Esophagus muscularis mucosa (tissue), 4 donors: ENCODE measurements around the gene CALD1. TPM values are rescaled to one million over a fixed set of nuclear protein-coding genes. Genes with fewer than 3 reads are reported as not detected.

Experiments used
- DNase-seq: peaks from one replicate; pipeline ENCODE4 v3.0.0-alpha.2; 2017; ENCODE audit errors: extremely low spot score
- H3K27ac ChIP-seq, 4 donors: fragments of 200-600 bp; sonication (generic); replicated peaks in 1 of 4; 1 replicate in 3 of 4; 2 replicates in 1 of 4; pipeline ENCODE4 v1.5.1; 2016 to 2019; ENCODE audit warnings: mild to moderate bottlenecking in 1 of 4
- H3K27me3 ChIP-seq, 4 donors: fragments of 200-600 bp; sonication (generic); one replicate each; pipeline versions ENCODE4 v1.5.1 to v1.6.0; 2016 to 2019
- H3K36me3 ChIP-seq, 4 donors: fragments of 200-600 bp; sonication (generic); one replicate each; pipeline ENCODE4 v1.5.1; 2016 to 2019
- H3K4me1 ChIP-seq, 4 donors: fragments of 200-600 bp; sonication (generic); one replicate each; pipeline ENCODE4 v1.5.1; 2016 to 2019
- H3K4me3 ChIP-seq, 4 donors: fragments of 200-600 bp; sonication (generic); 1 replicate in 2 of 4; 2 replicates in 2 of 4; pipeline ENCODE4 v1.5.1; 2016 to 2019; ENCODE audit warnings: mild to moderate bottlenecking in 4 of 4, moderate library complexity in 1 of 4
- H3K9me3 ChIP-seq, 4 donors: fragments of 200-600 bp; sonication (generic); 1 replicate in 3 of 4; 2 replicates in 1 of 4; pipeline ENCODE4 v1.5.1; 2016 to 2019
- EP300 ChIP-seq: sonication (generic); formaldehyde crosslinking; IDR thresholded peaks from one replicate; pipeline ENCODE4 v1.6.1; 2017; ENCODE audit warnings: antibody characterized with exemption
- POLR2A ChIP-seq: fragments of 450-650 bp; IDR thresholded peaks from one replicate; pipeline ENCODE4 v1.6.1; 2017; ENCODE audit warnings: antibody characterized with exemption, moderate library complexity, mild to moderate bottlenecking, low read depth
- POLR2AphosphoS5 ChIP-seq, 2 donors: sonication (generic); formaldehyde crosslinking; IDR thresholded peaks; one replicate each; pipeline ENCODE4 v1.6.1; 2017; ENCODE audit warnings: antibody characterized with exemption in 2 of 2
- WGBS: methylation state at CpG from one replicate; pipeline ENCODE4 v1.1.5; 2018; 5-methylcytosine and 5-hydroxymethylcytosine counted together
- intact Hi-C: fragments of 100-400 bp; cut with DNase I; formaldehyde crosslinking; loops from one replicate; pipeline ENCODE4 v1.15.1; 2023
- total RNA-seq, 4 donors: library from RNA; depleted of rRNA; stranded (reverse); fragments of >200 nt; gene quantifications; one replicate each; pipeline versions ENCODE4 v1.1.0 to v1.2.1, GENCODE V29; 2016
- TF ChIP-seq, protein P1 (sequence below), 3 experiments: fragments of 200-600 bp in 2 of 3; fragments of 450-650 bp in 1 of 3; sonication (generic) in 2 of 3; IDR thresholded peaks; one replicate each; pipeline ENCODE4 v1.5.1; 2017 to 2019; ENCODE audit warnings: antibody characterized with exemption in 3 of 3, mild to moderate bottlenecking in 2 of 3, moderate library complexity in 1 of 3

Gene CALD1
- total RNA-seq, 4 donors from 2014 or later, result 2,057 to 3,140 (median 2,687) TPM

DNA sequence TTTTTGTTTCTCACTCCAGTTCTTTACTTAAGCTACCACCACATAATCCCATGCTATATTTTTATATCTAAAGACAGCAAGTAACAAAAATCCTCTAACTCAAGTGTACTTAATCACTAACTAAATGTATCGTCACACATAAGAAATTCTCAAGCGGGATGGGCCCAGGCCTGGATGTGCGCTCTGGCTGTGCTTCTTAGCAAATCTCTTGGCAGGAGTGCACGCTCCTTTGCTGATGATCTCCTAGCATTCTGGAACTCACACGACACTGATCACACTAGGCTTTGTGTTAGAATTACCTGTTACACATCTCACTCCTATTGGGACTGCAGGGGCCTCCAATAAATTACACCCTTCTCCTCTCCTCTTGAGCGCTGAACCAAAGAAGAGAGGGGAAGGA is 46.7 kb upstream of the CALD1 start:
- peaks cover 23 to 43% (median 40%) of the 10 kb centered on the region in 4 donors for H3K4me1 ChIP-seq
- peak overlapping the region in 2 of 4 donors; percentile 8 to 84 for H3K27ac ChIP-seq
- no peak overlapping the region for H3K4me3 ChIP-seq
- H3K27me3 ChIP-seq, result no peaks in the 10 kb centered on the region
- 75% methylated on average over 6 of the region's 6 CpGs for WGBS
- no peaks in the 10 kb centered on the region for H3K36me3 ChIP-seq
- intact Hi-C loops, result no loop called here
- no peak for DNase-seq
- no peaks in the 10 kb centered on the region for H3K9me3 ChIP-seq
- TF ChIP-seq POLR2A, result no peak
- TF ChIP-seq EP300, result no peak
- TF ChIP-seq POLR2AphosphoS5 (IDR thresholded peaks at IDR 0.05), result no peak
- TF ChIP-seq, protein P1, sequence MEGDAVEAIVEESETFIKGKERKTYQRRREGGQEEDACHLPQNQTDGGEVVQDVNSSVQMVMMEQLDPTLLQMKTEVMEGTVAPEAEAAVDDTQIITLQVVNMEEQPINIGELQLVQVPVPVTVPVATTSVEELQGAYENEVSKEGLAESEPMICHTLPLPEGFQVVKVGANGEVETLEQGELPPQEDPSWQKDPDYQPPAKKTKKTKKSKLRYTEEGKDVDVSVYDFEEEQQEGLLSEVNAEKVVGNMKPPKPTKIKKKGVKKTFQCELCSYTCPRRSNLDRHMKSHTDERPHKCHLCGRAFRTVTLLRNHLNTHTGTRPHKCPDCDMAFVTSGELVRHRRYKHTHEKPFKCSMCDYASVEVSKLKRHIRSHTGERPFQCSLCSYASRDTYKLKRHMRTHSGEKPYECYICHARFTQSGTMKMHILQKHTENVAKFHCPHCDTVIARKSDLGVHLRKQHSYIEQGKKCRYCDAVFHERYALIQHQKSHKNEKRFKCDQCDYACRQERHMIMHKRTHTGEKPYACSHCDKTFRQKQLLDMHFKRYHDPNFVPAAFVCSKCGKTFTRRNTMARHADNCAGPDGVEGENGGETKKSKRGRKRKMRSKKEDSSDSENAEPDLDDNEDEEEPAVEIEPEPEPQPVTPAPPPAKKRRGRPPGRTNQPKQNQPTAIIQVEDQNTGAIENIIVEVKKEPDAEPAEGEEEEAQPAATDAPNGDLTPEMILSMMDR (IDR thresholded peaks at IDR 0.05), result no peak

DNA sequence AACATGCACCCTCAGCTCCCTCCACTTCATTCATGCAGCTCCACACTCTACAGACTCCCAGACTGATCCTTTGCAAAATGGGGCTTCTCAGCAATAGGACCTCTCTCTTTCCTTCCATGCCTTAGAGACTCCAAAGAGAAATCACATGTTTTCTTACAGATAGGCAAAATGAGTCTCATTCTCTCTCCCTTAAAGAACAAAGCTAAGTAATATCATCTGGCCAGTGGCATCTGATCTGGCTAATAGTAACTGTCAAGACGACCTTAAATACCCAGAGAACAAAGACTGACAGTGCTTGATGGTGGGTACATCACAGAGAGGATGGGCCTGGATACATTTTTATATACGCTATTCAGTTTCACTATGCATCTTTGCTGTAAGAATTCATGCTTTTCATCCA is 43.1 kb upstream of the CALD1 start:
- no peak for DNase-seq
- no peak for TF ChIP-seq EP300
- peaks cover 7 to 18% (median 16%) of the 10 kb centered on the region in 4 donors for H3K4me1 ChIP-seq
- H3K27ac ChIP-seq, result no peak overlapping the region
- H3K4me3 ChIP-seq, result no peak overlapping the region
- H3K9me3 ChIP-seq, result no peaks in the 10 kb centered on the region
- intact Hi-C loops, result no loop called here
- H3K36me3 ChIP-seq, result no peaks in the 10 kb centered on the region
- no peaks in the 10 kb centered on the region for H3K27me3 ChIP-seq
- WGBS, result 92% methylated on average over 2 of the region's 2 CpGs

DNA sequence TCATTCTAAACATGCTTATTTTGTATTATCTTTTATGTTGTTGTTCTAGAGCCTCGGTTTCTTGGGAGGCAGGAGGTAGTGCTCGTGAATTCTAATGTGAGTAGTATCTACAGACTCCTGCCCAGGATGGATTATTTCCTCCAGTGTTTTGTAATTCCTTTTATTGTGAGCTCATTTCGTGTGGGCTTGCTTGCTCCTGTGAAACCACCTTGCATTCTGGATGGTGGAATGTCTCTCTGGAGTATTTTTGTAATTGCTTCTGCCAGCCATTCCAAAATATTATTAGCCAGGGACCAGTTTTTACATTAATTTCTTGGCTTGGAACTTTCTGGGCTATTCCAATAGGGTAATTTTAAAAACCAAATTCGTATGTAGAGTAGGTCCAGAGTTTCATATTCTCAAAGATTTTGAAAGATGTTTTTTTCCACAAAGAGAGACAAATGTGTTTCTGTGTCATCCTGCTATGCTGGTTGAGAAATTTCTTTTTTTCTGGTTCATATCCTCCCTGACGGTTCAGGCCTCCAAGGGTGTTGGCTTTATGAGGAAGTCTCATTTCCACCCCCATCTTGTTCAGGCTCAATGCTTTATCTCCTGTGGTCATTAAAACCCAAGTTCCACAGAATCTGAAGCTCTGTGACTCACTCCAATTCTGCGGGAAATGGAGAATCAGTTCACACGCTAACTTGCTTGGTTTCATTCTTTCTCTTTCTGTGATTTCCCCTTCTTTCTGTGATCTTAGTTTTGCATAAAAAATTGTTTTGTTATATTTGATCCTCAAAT is 41.7 kb upstream of the CALD1 start:
- intact Hi-C loops, result no loop called here
- TF ChIP-seq POLR2AphosphoS5 (IDR thresholded peaks at IDR 0.05) (no peak), EP300 (no peak), POLR2A (no peak)
- TF ChIP-seq, protein P1 (IDR thresholded peaks at IDR 0.05), result no peak
- H3K27me3 ChIP-seq, result no peaks in the 10 kb centered on the region
- DNase-seq, result no peak
- peak overlapping the region; percentile 14 to 50 (median 34) for H3K27ac ChIP-seq
- H3K9me3 ChIP-seq, result no peaks in the 10 kb centered on the region
- no peaks in the 10 kb centered on the region for H3K36me3 ChIP-seq
- 62% methylated on average over 7 of the region's 7 CpGs for WGBS
- peaks cover 4 to 22% (median 18%) of the 10 kb centered on the region in 4 donors for H3K4me1 ChIP-seq
- H3K4me3 ChIP-seq, result no peak overlapping the region

DNA sequence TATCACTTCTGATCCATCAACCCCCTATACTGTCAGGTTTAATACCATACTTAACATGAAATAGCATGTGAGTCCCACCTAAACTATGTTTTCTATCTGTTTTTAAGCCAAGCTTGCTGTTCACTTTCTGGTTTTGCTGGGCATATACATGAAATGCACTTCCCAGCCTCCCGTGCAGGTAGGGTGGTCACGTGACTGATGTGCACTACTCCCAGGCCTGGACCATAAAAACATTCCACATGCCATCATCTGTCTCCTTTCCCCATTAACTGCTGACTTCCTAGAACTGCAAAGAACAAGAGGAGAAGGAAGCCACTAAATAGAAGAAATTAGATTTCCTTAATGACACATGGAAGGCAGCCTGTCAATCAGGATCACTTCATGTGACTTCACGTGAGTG is 40.1 kb upstream of the CALD1 start:
- no peak for TF ChIP-seq POLR2AphosphoS5 (IDR thresholded peaks at IDR 0.05)
- TF ChIP-seq, protein P1 (IDR thresholded peaks at IDR 0.05), result no peak
- no peak for TF ChIP-seq EP300
- no peak for TF ChIP-seq POLR2A
- no peaks in the 10 kb centered on the region for H3K9me3 ChIP-seq
- no peak for DNase-seq
- no peaks in the 10 kb centered on the region for H3K27me3 ChIP-seq
- intact Hi-C loops, result no loop called here
- no peak overlapping the region for H3K27ac ChIP-seq
- peaks cover 4 to 36% (median 32%) of the 10 kb centered on the region in 4 donors for H3K4me1 ChIP-seq
- WGBS, result 73% methylated on average over 3 of the region's 3 CpGs
- H3K4me3 ChIP-seq, result no peak overlapping the region
- no peaks in the 10 kb centered on the region for H3K36me3 ChIP-seq

DNA sequence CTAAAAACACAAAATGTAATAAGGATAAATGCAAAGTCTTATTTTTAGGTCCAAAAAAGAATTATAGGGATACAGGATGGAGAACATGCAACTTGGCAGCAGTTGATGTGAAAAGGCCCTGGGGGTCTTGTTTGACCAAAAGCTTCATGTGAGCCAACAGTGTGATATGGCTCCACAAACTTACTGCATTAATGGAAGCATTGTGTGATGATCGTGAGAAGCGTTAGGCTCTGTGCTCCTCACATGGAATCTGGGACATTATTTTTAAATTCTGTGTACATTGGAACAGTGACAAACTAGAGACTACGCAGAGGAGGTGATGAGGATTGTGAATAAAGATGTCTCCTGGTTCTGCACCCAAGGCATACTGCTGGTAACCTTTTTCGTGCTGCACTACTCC is 39.1 kb upstream of the CALD1 start:
- intact Hi-C loops, result no loop called here
- no peak for TF ChIP-seq EP300
- H3K27me3 ChIP-seq, result no peaks in the 10 kb centered on the region
- H3K36me3 ChIP-seq, result no peaks in the 10 kb centered on the region
- DNase-seq, result no peak
- H3K4me3 ChIP-seq, result no peak overlapping the region
- H3K27ac ChIP-seq, result no peak overlapping the region
- no peaks in the 10 kb centered on the region for H3K9me3 ChIP-seq
- 45% methylated on average over 4 of the region's 4 CpGs for WGBS
- peaks cover 4 to 40% (median 39%) of the 10 kb centered on the region in 4 donors for H3K4me1 ChIP-seq
